Hematopoietic multipotent progenitor cell (in vitro differentiated cells): ENCODE measurements around the gene TTC23. TPM values are rescaled to one million over a fixed set of nuclear protein-coding genes. Genes with fewer than 3 reads are reported as not detected.

Experiments
- DNase-seq, 3 donors: peaks; one replicate each; pipeline ENCODE4 v3.0.0-alpha.2; 2011 to 2015; ENCODE audit warnings: low read depth in 2 of 3, low spot score in 2 of 3
- total RNA-seq: library from RNA; depleted of rRNA; stranded (reverse); fragments of >200 nt; gene quantifications from one replicate; pipeline ENCODE4 v1.2.3, GENCODE V29; 2012

The TTC23 gene
- total RNA-seq, 1 donor, result 4.6 TPM

DNA sequence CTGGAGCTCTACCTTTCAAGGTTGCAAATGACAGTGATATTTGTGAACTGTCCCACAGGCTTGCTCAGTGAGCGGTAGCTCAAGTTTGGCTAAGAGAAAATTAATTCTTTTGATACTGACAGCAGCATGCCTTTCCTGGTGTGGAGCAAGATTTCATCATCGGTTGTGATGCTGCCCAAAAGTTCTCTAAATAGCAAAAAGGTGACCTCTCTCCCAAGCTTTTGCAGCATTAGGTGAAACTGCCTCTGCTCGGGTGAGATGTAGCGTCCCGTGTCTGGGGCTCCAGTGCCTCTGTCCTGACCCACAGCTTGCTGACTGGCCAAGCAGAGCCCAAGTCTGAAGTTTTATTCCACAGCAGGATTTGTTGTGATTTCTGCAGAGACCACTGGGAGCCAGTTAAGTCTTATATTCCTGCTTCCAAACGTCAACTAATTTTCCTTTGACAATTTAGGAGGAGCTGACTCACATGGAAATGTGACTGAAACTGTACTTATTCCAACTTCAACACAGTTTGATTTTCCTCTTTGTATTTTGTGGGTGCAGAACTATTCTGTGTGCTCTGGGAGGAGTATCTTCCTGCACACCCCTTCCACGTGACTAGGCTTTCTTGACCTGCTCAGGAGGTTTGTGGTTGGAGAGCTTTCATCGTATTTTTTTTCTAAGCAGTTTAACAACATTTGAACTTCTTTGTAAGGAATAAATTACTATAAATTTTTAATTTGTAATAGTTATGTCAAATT is 138.6 kb downstream of the TTC23 start:
- no peak for DNase-seq

DNA sequence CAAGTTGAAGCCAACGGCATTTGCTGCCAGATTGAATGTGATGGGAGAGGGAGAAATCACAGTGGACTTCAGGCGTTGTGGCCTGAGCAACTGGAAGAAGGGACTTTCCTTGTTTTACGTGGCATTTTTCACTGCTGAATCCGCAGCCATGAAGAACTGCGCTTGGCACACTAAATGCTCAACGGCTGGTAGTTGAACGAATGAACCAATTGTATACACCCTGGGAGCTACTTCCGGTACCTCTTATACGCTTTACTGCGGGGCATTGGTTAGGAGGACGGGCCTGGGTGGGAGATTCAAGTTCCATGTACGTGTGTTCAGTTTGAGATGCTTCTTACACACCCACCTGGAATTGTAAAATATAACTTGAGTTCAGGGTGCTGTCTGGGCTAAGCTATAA is 139.3 kb downstream of the TTC23 start:
- no peak for DNase-seq

DNA sequence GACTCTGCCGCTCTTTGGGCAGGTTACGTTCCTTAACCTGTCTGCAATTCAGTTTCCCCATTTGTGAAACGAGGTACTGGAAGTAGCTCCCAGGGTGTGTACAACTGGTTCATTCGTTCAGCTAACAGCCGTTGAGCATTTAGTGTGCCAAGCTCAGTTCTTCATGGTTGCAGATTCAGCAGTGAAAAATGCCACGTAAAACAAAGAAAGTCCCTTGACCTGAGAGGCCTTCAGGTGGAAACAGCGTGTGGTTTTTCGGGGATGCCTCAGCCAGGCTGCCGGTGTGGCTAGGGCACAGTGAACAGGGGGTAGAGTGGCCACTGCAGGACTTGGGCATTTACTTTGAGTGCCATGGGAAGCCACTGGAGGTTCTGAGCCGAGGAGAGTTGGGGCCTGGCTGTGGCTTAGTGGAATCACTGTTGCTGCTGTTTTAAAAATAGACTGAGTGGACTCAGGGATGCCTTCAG is 139.8 kb downstream of the TTC23 start:
- DNase-seq, result no peak

DNA sequence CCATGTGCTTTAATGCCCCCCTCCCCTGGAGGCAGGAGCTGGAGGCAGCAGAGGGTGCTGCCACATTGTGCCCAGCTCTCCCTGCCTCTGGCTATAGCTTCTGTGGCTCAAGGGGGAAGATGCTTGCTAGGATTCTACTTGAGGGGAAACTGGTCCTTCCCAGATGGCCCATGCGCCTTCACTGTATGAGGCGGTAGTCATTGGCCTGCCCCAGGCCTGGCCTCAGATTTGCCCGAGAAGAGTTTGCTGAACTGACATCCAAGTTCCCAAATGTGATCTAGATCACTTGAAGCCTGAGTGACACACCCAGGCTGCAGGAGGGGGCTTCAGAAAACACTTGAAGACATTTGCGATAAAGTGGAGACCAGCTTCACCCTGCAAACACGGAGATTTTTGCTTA is 140.4 kb downstream of the TTC23 start:
- no peak for DNase-seq

DNA sequence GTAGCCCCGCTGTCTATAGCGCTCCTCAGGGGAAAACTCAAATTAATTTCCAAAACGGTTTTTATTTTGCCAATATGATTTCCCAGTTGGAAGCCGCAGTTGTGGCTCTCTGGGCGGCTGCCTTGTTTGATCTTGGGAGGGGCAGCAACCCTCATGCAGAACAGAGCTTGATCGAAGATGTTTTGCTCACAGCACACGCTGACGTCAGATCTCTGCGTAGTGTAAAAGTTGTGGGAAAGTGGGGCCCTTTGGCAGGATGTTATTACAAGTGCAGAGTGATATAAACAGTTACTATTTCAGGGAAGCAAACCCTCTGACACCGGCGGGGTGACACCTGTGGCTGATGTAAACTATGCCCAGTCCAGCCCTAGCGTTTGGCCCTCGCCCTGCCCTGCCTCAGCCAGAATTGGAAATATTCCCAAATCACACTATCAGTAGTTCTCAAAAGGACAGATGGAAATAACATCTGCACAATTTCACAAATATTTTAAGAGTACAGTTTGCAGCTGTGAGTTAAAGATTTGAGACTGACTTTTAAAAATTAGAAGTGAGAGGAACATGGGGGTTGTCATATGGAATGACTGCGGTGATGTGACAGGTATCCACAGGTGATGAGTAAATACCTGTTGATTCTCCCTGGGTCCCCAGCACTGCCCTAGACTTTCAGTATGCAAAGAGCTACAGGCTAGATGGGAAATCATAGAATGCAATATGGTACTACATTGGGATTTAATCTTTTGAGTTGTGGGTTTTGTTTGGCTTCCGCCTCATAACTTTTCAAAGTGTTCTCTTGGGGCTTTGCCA is 142.8 kb downstream of the TTC23 start:
- no peak for DNase-seq

DNA sequence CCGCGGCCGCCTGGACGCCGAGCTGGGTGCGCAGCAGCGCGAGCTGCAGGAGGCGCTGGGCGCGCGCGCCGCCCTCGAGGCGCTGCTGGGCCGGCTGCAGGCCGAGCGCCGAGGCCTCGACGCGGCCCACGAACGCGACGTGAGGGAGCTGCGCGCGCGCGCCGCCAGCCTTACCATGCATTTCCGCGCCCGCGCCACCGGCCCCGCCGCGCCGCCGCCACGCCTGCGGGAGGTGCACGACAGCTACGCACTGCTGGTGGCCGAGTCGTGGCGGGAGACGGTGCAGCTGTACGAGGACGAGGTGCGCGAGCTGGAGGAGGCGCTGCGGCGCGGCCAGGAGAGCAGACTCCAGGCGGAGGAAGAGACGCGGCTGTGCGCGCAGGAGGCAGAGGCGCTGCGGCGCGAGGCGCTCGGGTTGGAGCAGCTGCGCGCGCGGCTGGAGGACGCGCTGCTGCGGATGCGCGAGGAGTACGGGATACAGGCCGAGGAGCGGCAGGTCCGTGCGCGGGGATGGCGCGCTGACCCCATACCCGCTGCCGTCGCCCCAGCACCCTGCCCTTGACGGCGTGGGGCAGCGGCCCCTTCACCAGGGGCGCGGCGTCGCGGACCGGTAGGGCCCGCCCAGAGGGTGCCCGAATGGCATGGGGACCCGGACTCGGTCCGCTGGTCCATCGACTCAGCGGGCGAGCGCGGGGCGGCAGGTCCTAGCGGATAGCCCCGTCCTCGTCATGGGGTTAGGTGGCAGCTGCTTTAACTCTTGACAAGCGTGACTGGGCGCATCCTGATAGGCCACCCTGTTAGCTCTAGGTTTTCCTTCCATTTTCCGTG is 143.7 kb downstream of the TTC23 start:
- peak in 2 of 3 donors; percentile 46 to 56 for DNase-seq

DNA sequence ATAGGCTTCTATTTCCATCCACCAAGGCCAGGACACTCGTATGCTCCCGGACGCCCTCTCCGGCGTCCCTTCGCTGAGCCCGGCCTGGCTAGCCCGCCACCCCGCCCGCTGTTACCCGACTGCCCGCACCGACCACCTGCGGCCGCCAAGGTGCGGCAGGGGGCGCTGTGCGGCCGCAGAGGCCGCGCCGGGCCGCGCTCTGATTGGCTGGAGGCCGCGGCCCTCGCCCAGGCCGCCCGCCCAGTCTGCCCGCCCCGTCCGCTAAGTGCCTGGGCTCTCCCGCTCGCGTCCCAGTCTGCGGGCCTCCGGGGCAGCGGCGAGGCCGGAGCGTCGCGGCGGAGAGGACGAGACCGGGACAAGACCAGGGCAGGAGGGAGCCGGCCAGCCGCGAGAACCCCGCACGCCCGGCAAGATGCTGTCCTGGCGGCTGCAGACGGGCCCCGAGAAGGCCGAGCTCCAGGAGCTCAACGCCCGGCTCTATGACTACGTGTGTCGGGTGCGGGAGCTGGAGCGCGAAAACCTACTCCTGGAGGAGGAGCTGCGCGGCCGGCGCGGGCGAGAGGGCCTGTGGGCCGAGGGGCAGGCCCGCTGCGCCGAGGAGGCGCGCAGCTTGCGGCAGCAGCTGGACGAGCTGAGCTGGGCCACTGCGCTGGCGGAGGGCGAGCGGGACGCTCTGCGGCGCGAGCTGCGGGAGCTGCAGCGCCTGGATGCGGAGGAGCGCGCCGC is 144.4 kb downstream of the TTC23 start, which contains the start of gene SYNM:
TSS of gene SYNM (plus strand) at position 293 of the 726 bp plus-strand sequence. CDS start at position 413, 120 bp downstream.
- DNase-seq, result peak in 2 of 3 donors; percentile 31 to 48

DNA sequence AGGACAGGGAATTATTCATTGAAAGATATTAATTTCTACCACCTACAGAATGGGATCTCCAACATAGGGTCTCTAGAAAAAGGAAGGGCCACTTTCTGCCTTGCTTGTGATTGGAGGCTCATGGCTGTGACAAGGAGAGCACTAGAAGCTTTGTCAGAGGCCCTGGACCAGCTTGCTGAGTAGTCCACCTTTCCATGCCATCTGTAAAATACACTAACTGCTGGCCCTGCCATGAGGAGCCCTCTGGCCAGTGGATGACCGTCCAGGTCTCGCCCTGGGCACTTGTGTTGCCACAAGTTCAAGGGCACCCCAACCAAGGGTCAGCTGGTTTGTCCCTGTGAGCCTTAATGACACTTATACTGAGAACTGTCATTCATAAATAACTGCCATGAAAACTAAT is 146.1 kb downstream of the TTC23 start:
- DNase-seq, result no peak

DNA sequence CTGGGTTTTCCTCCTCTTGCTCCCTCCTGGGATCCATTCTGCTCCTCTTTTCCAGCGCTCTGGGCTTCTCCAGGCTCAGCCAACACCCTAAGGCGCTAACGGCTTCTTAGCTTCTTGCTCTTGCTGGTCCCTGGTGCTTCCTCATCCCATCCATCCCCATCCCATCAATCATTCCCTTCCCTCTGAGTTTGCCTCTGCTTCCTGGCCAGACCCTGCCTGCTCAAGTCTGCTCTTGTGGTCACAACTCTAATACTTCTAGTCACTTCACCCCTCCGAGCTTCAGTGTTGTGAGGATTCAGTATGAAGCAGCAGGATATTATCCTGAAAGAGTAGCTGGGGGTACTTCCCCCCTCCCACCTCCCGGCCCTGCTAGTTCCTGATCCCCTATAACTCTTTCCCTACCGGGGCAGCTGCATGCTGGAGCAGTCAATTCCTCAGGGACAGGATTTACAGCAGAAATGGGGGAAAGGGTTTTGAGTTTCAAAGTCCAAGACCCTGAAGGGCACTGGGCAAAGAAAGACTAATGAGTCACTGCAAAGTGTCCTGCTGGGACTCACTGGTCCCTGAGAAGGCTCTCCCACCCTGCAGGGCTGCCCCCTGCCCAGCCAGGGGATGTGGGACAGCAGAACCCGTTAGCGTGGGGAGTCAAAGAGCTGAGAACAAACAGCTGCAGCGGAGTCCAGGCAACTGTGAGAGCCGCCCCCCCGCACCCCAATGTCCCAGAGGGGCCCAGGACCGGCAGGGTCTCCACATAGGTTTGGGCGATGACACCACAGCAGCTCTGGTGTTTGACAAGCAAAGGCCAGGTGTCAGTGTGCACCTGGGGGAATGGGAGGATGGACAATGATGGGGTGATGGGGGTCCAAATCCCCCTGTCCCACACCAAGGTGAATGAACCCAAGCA is 146.8 kb downstream of the TTC23 start:
- no peak for DNase-seq

DNA sequence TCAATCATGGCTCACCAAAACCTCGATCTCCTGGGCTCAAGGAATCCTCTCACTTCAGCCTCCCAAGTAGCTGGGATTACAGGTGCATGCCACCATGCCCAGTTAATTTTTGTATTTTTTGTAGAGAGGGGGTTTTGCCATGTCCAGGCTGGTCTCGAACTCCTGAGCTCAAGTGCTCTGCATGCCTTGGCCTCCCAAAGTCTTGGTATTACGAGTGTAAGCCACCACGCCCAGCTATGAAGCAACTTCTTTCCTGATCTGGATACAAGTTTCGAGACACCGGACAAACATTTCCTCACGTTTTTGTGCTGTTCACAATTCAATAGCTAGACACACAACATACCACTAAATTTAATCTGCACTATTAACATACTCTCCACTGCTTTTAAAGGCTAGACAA is 147.9 kb downstream of the TTC23 start:
- DNase-seq, result no peak

DNA sequence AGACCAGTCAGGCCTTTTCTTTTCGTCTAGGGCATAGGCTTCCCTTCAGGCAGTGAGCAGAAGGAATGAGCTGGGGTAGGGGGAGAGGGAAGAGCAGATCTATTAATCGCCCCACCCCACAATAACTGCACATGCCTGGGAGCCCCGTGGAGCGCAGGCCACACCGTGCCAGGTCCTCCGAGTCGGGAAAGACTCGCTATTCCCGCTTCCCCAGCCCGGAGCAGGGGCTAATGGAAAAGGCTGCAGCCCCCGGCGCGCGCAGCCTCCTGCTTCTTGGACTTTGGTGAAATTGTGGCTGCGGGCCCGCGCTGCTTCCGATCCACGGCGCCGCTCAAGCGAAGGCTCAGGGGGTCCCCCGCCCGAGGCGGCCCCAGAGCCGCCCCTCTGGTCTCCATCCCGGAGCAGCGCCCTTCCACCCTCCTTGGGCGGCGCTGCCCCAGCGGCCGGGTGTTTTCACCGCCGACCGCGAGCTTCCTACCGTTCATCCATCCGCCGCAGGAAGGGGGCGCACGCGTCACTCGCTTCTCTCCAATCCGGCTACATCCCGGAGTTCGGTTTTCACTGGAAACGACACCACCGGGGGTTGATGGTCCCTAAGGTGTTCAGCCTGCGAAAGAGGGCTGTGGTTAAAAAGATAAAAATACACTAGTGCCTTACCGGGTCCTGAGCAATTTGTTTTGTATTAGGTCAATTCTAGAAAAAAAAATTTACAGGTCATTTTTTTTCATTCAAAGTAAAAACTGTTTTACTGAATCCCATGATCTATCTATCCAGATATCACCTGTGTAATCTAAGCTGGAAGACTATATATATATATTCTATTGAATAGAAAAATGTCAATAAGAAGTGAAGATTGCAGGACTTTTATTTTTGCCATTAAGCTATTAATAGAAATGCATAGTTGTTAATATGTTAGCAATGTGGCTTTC is 148.9 kb downstream of the TTC23 start:
- peak in 2 of 3 donors; percentile 56 to 64 for DNase-seq

DNA sequence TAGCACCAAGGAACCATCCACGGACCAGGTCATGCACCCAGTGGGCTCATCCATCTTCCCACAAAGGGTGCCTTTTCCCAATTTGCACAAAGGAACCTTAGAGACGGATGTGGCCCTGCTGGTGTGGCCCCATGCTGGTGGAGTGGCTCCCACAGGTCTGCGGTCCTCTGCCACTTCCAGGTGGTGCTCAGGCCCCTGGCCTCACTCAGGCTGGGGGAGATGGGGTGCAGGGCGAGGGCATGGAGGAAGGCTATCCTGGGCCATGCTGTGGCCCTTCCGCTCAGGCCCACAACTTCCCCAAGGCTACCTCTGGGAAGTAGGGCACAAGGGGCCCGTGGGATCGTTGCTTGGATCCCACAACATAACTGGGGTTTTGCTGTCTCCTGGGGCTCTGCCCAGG is 149.7 kb downstream of the TTC23 start:
- no peak for DNase-seq

DNA sequence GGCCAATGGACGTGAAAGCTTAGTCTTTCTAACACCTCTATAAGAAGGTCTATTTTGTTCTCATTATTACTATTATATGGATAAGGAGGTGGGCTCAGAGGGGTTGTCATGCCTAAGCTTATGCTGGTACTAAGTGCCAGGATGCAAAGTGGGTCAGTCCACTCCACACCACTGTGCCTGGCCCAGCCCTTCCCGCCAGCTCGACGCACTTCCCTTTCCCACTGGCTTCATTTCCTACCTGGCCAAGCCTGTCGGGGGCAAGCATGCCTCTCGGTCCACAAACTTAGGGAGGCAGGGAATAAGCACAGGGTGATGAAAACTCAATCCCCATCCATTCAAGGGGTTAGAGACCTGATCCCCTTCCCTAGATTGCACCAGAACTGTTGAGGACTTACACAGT is 150.4 kb downstream of the TTC23 start:
- no peak for DNase-seq

DNA sequence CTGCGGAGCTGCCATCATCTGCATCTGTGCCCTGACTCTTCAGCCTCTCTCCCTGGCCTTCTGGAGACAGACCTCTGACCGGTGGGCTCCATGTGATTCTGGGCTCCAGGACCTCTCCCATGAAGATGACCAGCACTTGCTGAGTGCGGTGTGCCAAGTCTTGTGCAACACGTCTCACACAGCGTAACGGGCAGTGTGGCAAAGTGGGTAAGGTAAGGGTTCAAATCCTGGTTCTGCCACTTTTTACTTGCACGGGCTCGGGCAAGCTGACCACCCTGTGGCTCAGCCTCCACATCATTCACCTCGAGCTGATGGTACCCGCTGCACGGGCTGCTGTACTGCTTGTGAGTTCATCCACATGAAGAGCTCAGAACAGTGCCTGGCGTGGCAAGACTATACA is 151.0 kb downstream of the TTC23 start:
- no peak for DNase-seq

DNA sequence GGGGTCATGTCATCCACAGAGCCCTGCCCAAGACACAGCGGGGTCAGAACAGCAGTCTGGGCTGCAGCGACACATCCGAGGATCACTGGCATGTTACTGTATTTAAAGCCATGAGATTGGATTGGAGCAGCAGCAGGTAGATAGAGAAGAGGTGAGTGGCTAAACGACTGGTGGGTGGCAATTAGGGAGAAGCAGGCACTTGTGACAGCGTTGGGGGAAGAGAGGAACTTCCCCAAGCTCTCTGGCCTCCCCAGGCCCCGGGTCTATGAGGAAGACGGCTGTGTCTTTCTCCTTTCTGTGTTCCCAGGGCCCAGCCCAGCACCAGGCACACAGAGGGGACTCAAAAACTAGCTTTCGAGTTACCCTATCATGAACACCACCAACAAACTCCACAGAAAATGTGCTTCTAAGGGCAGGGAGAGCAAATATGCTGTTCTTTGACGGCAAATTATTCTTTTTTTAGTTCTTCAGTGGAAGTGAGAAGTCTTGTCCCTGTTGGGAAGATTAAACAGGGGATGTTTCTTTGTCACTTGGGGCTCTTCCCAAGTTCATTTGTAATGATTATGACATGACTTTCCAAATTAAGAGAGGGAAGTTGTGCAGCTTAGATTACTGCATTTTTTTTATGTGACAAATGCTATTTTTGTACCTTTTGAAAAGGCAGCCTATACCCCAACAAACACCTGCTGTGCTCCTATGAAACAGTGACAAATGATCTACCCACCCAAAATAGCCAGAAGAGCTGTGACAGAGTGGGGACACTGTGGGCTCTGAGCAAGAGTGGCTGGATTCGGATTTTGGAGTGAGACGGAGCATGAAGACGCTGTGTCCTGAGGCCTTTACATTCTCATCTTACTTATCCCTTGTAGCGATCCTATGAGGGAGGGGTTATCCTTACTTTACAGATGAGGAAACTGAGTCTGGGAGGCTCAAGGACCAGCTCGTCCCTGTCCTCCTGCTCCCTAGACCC is 151.7 kb downstream of the TTC23 start:
- DNase-seq, result no peak

DNA sequence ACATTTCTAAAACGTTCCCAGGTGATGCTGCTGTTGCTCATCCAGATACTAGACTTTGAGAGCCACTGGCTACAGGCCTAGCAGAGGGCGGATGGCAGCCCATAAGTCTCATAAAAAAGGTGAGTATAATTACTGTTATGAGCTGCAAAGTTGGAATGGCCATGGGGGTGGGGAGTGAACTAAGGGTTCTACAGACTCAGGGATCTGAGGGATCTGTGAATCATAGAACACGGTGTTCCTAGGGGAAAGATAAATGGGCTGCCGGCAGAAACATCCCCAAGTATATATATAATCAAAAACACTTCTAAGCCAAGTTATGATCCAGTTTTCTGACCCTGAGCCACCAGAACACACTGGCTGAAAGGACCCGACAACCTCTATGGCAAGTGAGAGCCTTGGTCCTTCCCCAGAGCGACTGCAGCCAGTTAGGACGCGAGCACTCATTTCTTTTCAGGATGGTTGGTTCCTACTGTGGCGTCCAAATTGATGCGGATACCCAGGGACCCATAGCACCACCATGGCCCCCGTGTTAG is 152.4 kb downstream of the TTC23 start:
- DNase-seq, result no peak
